HEK293 (cell line): Measurements from ENCODE around the gene FGD4.

Source experiments
- HOXD13 ChIP-seq: sonication (generic); formaldehyde crosslinking; IDR thresholded peaks from 2 replicates; pipeline ENCODE4 v1.8.0; 2022; ENCODE audit warnings: missing genetic modification reagents, borderline replicate concordance
- ZBTB1 ChIP-seq: fragments of 450-650 bp; formaldehyde crosslinking; IDR thresholded peaks from 2 replicates; pipeline ENCODE4 v1.5.1; 2016; ENCODE audit warnings: missing biosample characterization, missing genetic modification characterization
- ZFP41 ChIP-seq: fragments of 450-650 bp; formaldehyde crosslinking; IDR thresholded peaks from 2 replicates; pipeline ENCODE4 v1.5.1; 2016; ENCODE audit warnings: missing biosample characterization, missing genetic modification characterization, borderline replicate concordance
- ZNF10 ChIP-seq: fragments of 450-650 bp; formaldehyde crosslinking; IDR thresholded peaks from 2 replicates; pipeline ENCODE4 v1.5.1; 2017; ENCODE audit warnings: missing biosample characterization, missing genetic modification characterization
- ZNF146 ChIP-seq: fragments of 450-650 bp; formaldehyde crosslinking; IDR thresholded peaks from 2 replicates; pipeline ENCODE4 v1.5.1; 2016; ENCODE audit warnings: missing biosample characterization, missing genetic modification characterization
- ZNF184 ChIP-seq: fragments of 450-650 bp; IDR thresholded peaks from 2 replicates; pipeline ENCODE4 v1.5.1; 2018; ENCODE audit warnings: missing biosample characterization, mild to moderate bottlenecking, missing genetic modification characterization
- ZNF19 ChIP-seq: fragments of 450-650 bp; formaldehyde crosslinking; IDR thresholded peaks from 2 replicates; pipeline ENCODE4; 2016; ENCODE audit warnings: missing biosample characterization, missing genetic modification characterization, low read depth
- ZNF221 ChIP-seq: fragments of 450-650 bp; formaldehyde crosslinking; IDR thresholded peaks from 2 replicates; pipeline ENCODE4 v1.5.1; 2017; ENCODE audit warnings: missing biosample characterization, missing genetic modification characterization, borderline replicate concordance
- ZNF366 ChIP-seq: fragments of 450-650 bp; formaldehyde crosslinking; conservative IDR thresholded peaks from 2 replicates; pipeline ENCODE4 v1.5.1; 2016; ENCODE audit warnings: missing biosample characterization, missing genetic modification characterization
- ZNF37A ChIP-seq: fragments of 450-650 bp; IDR thresholded peaks from 2 replicates; pipeline ENCODE4 v1.5.1; 2018; ENCODE audit warnings: missing biosample characterization, missing genetic modification characterization
- ZNF610 ChIP-seq: fragments of 450-650 bp; formaldehyde crosslinking; IDR thresholded peaks from 2 replicates; pipeline ENCODE4 v1.5.1; 2016; ENCODE audit warnings: missing biosample characterization, missing genetic modification characterization, borderline replicate concordance
- ZNF621 ChIP-seq: fragments of 450-650 bp; formaldehyde crosslinking; IDR thresholded peaks from 2 replicates; pipeline ENCODE4 v1.5.1; 2017; ENCODE audit warnings: missing biosample characterization, missing genetic modification characterization
- ZNF629 ChIP-seq: fragments of 450-650 bp; formaldehyde crosslinking; IDR thresholded peaks from 2 replicates; pipeline ENCODE4 v1.5.1; 2017; ENCODE audit warnings: missing biosample characterization, missing genetic modification characterization
- ZNF658 ChIP-seq: fragments of 450-650 bp; formaldehyde crosslinking; IDR thresholded peaks from 2 replicates; pipeline ENCODE4; 2016; ENCODE audit warnings: missing biosample characterization, missing genetic modification characterization
- ZNF660 ChIP-seq: fragments of 450-650 bp; IDR thresholded peaks from 2 replicates; pipeline ENCODE4 v1.5.1; 2018; ENCODE audit warnings: missing biosample characterization, mild to moderate bottlenecking, missing genetic modification characterization
- ZNF76 ChIP-seq: fragments of 450-650 bp; formaldehyde crosslinking; IDR thresholded peaks from 2 replicates; pipeline ENCODE4; 2016; ENCODE audit warnings: low read depth, missing biosample characterization, missing genetic modification characterization, borderline replicate concordance
- TF ChIP-seq, protein P1 (sequence below): fragments of 450-650 bp; IDR thresholded peaks from 2 replicates; pipeline ENCODE4 v1.5.1; 2018; ENCODE audit warnings: missing biosample characterization, mild to moderate bottlenecking, missing genetic modification characterization
- TF ChIP-seq, protein P2 (sequence below): fragments of 450-650 bp; formaldehyde crosslinking; IDR thresholded peaks from 2 replicates; pipeline ENCODE4 v1.5.1; 2016; ENCODE audit warnings: missing biosample characterization, missing genetic modification characterization
- TF ChIP-seq, protein P3 (sequence below): fragments of 450-650 bp; formaldehyde crosslinking; IDR thresholded peaks from 2 replicates; pipeline ENCODE4 v1.5.1; 2016; ENCODE audit warnings: missing biosample characterization, missing genetic modification characterization
- TF ChIP-seq, protein P4 (sequence below): fragments of 450-650 bp; formaldehyde crosslinking; conservative IDR thresholded peaks from 2 replicates; pipeline ENCODE4 v1.5.1; 2016; ENCODE audit warnings: low read depth, missing biosample characterization, missing genetic modification characterization
- TF ChIP-seq, protein P5 (sequence below): fragments of 450-650 bp; formaldehyde crosslinking; IDR thresholded peaks from 2 replicates; pipeline ENCODE4 v1.5.1; 2016; ENCODE audit warnings: missing biosample characterization, missing genetic modification characterization
- TF ChIP-seq, protein P6 (sequence below): fragments of 450-650 bp; formaldehyde crosslinking; IDR thresholded peaks from 2 replicates; pipeline ENCODE4 v1.5.1; 2017; ENCODE audit warnings: missing biosample characterization, mild to moderate bottlenecking, missing genetic modification characterization, moderate library complexity
- TF ChIP-seq, protein P7 (sequence below): fragments of 450-650 bp; formaldehyde crosslinking; IDR thresholded peaks from 2 replicates; pipeline ENCODE4 v1.5.1; 2016; ENCODE audit warnings: missing biosample characterization, missing genetic modification characterization

Gene FGD4

DNA sequence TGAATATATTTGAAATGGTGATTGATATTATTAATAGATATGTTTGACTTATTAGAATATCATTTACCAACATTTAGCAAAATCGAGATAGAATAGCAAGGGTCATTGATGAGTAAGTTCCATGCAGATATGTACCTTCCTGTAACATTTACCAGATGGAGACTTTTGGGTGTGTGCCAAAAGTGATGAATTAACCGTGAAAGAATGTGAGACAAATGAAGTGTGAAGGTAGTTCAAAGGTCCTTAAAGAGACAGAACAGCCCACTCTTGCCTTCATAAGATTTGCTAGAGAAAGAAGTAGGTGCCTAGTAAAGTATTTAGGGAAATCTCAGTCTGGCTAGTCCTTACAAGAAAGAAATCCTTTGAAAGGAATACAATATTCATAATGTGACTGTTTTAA is 45.5 kb downstream of the FGD4 start (continued):
- TF ChIP-seq, protein P1, sequence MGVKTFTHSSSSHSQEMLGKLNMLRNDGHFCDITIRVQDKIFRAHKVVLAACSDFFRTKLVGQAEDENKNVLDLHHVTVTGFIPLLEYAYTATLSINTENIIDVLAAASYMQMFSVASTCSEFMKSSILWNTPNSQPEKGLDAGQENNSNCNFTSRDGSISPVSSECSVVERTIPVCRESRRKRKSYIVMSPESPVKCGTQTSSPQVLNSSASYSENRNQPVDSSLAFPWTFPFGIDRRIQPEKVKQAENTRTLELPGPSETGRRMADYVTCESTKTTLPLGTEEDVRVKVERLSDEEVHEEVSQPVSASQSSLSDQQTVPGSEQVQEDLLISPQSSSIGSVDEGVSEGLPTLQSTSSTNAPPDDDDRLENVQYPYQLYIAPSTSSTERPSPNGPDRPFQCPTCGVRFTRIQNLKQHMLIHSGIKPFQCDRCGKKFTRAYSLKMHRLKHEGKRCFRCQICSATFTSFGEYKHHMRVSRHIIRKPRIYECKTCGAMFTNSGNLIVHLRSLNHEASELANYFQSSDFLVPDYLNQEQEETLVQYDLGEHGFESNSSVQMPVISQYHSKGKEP (tag by site-specific recombination), result peak; percentile 21; the same call in 1 of the 2 replicates
- TF ChIP-seq HOXD13 (CRISPR knock-in tag), result no peak
- TF ChIP-seq, protein P2, sequence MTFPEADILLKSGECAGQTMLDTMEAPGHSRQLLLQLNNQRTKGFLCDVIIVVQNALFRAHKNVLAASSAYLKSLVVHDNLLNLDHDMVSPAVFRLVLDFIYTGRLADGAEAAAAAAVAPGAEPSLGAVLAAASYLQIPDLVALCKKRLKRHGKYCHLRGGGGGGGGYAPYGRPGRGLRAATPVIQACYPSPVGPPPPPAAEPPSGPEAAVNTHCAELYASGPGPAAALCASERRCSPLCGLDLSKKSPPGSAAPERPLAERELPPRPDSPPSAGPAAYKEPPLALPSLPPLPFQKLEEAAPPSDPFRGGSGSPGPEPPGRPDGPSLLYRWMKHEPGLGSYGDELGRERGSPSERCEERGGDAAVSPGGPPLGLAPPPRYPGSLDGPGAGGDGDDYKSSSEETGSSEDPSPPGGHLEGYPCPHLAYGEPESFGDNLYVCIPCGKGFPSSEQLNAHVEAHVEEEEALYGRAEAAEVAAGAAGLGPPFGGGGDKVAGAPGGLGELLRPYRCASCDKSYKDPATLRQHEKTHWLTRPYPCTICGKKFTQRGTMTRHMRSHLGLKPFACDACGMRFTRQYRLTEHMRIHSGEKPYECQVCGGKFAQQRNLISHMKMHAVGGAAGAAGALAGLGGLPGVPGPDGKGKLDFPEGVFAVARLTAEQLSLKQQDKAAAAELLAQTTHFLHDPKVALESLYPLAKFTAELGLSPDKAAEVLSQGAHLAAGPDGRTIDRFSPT (tag by site-specific recombination), result no peak
- 0 out of 2 replicates have a peak, but pooled peaks have one; percentile 35 for TF ChIP-seq ZNF37A (tag by site-specific recombination)
- no peak for TF ChIP-seq ZNF621 (tag by site-specific recombination)
- no peak for TF ChIP-seq ZNF221
- TF ChIP-seq, protein P3, sequence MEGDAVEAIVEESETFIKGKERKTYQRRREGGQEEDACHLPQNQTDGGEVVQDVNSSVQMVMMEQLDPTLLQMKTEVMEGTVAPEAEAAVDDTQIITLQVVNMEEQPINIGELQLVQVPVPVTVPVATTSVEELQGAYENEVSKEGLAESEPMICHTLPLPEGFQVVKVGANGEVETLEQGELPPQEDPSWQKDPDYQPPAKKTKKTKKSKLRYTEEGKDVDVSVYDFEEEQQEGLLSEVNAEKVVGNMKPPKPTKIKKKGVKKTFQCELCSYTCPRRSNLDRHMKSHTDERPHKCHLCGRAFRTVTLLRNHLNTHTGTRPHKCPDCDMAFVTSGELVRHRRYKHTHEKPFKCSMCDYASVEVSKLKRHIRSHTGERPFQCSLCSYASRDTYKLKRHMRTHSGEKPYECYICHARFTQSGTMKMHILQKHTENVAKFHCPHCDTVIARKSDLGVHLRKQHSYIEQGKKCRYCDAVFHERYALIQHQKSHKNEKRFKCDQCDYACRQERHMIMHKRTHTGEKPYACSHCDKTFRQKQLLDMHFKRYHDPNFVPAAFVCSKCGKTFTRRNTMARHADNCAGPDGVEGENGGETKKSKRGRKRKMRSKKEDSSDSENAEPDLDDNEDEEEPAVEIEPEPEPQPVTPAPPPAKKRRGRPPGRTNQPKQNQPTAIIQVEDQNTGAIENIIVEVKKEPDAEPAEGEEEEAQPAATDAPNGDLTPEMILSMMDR (tag by site-specific recombination), result no peak
- peak; percentile 70 for TF ChIP-seq ZNF660 (tag by site-specific recombination)
- TF ChIP-seq ZNF610 (tag by site-specific recombination), result no peak
- TF ChIP-seq ZNF10 (tag by site-specific recombination), result peak; percentile 12; the same call in 1 of the 2 replicates
- no peak for TF ChIP-seq ZNF658 (tag by site-specific recombination)
- no peak for TF ChIP-seq ZNF184 (tag by site-specific recombination)
- TF ChIP-seq, protein P4, sequence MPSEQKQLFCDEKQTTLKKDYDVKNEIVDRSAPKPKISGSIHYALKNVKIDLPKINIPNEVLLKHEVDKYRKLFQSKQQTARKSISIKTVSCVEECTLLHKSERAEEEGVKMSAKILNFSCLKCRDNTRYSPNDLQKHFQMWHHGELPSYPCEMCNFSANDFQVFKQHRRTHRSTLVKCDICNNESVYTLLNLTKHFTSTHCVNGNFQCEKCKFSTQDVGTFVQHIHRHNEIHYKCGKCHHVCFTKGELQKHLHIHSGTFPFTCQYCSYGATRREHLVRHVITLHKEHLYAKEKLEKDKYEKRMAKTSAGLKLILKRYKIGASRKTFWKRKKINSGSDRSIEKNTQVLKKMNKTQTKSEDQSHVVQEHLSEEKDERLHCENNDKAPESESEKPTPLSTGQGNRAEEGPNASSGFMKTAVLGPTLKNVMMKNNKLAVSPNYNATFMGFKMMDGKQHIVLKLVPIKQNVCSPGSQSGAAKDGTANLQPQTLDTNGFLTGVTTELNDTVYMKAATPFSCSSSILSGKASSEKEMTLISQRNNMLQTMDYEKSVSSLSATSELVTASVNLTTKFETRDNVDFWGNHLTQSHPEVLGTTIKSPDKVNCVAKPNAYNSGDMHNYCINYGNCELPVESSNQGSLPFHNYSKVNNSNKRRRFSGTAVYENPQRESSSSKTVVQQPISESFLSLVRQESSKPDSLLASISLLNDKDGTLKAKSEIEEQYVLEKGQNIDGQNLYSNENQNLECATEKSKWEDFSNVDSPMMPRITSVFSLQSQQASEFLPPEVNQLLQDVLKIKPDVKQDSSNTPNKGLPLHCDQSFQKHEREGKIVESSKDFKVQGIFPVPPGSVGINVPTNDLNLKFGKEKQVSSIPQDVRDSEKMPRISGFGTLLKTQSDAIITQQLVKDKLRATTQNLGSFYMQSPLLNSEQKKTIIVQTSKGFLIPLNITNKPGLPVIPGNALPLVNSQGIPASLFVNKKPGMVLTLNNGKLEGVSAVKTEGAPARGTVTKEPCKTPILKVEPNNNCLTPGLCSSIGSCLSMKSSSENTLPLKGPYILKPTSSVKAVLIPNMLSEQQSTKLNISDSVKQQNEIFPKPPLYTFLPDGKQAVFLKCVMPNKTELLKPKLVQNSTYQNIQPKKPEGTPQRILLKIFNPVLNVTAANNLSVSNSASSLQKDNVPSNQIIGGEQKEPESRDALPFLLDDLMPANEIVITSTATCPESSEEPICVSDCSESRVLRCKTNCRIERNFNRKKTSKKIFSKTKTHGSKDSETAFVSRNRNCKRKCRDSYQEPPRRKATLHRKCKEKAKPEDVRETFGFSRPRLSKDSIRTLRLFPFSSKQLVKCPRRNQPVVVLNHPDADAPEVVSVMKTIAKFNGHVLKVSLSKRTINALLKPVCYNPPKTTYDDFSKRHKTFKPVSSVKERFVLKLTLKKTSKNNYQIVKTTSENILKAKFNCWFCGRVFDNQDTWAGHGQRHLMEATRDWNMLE (tag by site-specific recombination), result no peak
- TF ChIP-seq ZNF366, result peak; percentile 61; the same call in 1 of the 2 replicates
- peak; percentile 56; the same call in 1 of the 2 replicates for TF ChIP-seq ZNF629
- TF ChIP-seq, protein P5, sequence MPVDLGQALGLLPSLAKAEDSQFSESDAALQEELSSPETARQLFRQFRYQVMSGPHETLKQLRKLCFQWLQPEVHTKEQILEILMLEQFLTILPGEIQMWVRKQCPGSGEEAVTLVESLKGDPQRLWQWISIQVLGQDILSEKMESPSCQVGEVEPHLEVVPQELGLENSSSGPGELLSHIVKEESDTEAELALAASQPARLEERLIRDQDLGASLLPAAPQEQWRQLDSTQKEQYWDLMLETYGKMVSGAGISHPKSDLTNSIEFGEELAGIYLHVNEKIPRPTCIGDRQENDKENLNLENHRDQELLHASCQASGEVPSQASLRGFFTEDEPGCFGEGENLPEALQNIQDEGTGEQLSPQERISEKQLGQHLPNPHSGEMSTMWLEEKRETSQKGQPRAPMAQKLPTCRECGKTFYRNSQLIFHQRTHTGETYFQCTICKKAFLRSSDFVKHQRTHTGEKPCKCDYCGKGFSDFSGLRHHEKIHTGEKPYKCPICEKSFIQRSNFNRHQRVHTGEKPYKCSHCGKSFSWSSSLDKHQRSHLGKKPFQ, result 0 out of 2 replicates have a peak, but pooled peaks have one; percentile 17
- TF ChIP-seq, protein P6, sequence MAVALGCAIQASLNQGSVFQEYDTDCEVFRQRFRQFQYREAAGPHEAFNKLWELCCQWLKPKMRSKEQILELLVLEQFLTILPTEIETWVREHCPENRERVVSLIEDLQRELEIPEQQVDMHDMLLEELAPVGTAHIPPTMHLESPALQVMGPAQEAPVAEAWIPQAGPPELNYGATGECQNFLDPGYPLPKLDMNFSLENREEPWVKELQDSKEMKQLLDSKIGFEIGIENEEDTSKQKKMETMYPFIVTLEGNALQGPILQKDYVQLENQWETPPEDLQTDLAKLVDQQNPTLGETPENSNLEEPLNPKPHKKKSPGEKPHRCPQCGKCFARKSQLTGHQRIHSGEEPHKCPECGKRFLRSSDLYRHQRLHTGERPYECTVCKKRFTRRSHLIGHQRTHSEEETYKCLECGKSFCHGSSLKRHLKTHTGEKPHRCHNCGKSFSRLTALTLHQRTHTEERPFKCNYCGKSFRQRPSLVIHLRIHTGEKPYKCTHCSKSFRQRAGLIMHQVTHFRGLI (tag by site-specific recombination), result no peak
- TF ChIP-seq ZNF146 (tag by site-specific recombination), result no peak
- TF ChIP-seq ZFP41 (tag by site-specific recombination), result no peak
- TF ChIP-seq, protein P7, sequence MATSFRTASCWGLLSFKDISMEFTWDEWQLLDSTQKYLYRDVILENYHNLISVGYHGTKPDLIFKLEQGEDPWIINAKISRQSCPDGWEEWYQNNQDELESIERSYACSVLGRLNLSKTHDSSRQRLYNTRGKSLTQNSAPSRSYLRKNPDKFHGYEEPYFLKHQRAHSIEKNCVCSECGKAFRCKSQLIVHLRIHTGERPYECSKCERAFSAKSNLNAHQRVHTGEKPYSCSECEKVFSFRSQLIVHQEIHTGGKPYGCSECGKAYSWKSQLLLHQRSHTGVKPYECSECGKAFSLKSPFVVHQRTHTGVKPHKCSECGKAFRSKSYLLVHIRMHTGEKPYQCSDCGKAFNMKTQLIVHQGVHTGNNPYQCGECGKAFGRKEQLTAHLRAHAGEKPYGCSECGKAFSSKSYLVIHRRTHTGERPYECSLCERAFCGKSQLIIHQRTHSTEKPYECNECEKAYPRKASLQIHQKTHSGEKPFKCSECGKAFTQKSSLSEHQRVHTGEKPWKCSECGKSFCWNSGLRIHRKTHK (tag by site-specific recombination), result no peak
- no peak for TF ChIP-seq ZBTB1 (tag by site-specific recombination)
- TF ChIP-seq ZNF19, result no peak
- TF ChIP-seq ZNF76 (tag by site-specific recombination), result no peak
